Mononuclear cell (primary cell): ENCODE data around the gene HOXA3. TPM values are rescaled to one million over a fixed set of nuclear protein-coding genes. Genes with fewer than 3 reads are reported as not detected.

Source experiments
- H3K27me3 ChIP-seq: 2 replicates; pipeline ENCODE4 v1.6.0; 2011; ENCODE audit warnings: low read length, control low read depth; ENCODE audit not compliant: insufficient read depth
- H3K4me1 ChIP-seq: 2 replicates; pipeline ENCODE4 v1.5.1; 2011; ENCODE audit warnings: mild to moderate bottlenecking, low read length, control low read depth; ENCODE audit not compliant: insufficient read depth
- H3K4me3 ChIP-seq: 2 replicates; pipeline ENCODE4 v1.5.1; 2011; ENCODE audit warnings: mild to moderate bottlenecking, low read length, moderate library complexity
- H3K9me3 ChIP-seq: 2 replicates; pipeline ENCODE4 v1.5.1; 2011; ENCODE audit warnings: low read depth, mild to moderate bottlenecking, control low read depth, low read length
- total RNA-seq: library from RNA; depleted of rRNA; stranded (reverse); fragments of >200 nt; gene quantifications from one replicate; pipeline ENCODE4 v1.2.3, GENCODE V29; 2012

The HOXA3 gene
- total RNA-seq, 1 donor: under 0.01 TPM

- H3K4me3 ChIP-seq: no peak overlapping the region
- H3K27me3 ChIP-seq: peaks cover 97% of the 10 kb centered on the region
- H3K9me3 ChIP-seq: no peaks in the 10 kb centered on the region
- H3K4me1 ChIP-seq: peaks cover 49% of the 10 kb centered on the region
Measured at GRCh38 chr7:27149842-27150567, 2.4 kb downstream of the HOXA3 start.

GRCh38 chr7:27148756-27149641 is 3.4 kb downstream of the HOXA3 start:
- no peaks in the 10 kb centered on the region for H3K9me3 ChIP-seq
- peaks cover 43% of the 10 kb centered on the region for H3K4me1 ChIP-seq
- no peak overlapping the region for H3K4me3 ChIP-seq
- H3K27me3 ChIP-seq: peaks cover 91% of the 10 kb centered on the region

- Histone ChIP-seq H3K4me1 (peaks cover 43% of the 10 kb centered on the region), H3K9me3 (no peaks in the 10 kb centered on the region), H3K27me3 (peaks cover 85% of the 10 kb centered on the region), H3K4me3 (no peak overlapping the region)
Measured at GRCh38 chr7:27148031-27148755, 4.2 kb downstream of the HOXA3 start.

GRCh38 chr7:27147199-27148030 is 5.0 kb downstream of the HOXA3 start, which contains the start of gene HOXA6:
HOXA6 (minus strand) TSS chr7:27147774; CDS start chr7:27147749, 25 bp downstream.
- Histone ChIP-seq H3K27me3 (peaks cover 77% of the 10 kb centered on the region), H3K4me1 (peaks cover 38% of the 10 kb centered on the region), H3K4me3 (no peak within 1 kb of the TSS), H3K9me3 (no peaks in the 10 kb centered on the region)

- Histone ChIP-seq H3K27me3 (peaks cover 72% of the 10 kb centered on the region), H3K9me3 (no peaks in the 10 kb centered on the region), H3K4me3 (no peak overlapping the region), H3K4me1 (peaks cover 30% of the 10 kb centered on the region)
Measured at GRCh38 chr7:27146491-27147198, 5.7 kb downstream of the HOXA3 start.

GRCh38 chr7:27145914-27146412 is 6.4 kb downstream of the HOXA3 start:
- Histone ChIP-seq H3K27me3 (peaks cover 65% of the 10 kb centered on the region), H3K4me1 (peaks cover 23% of the 10 kb centered on the region), H3K4me3 (no peak overlapping the region), H3K9me3 (no peaks in the 10 kb centered on the region)

- peaks cover 59% of the 10 kb centered on the region for H3K27me3 ChIP-seq
- H3K4me1 ChIP-seq: peaks cover 17% of the 10 kb centered on the region
- H3K9me3 ChIP-seq: no peaks in the 10 kb centered on the region
Measured at GRCh38 chr7:27145165-27145913, 7.0 kb downstream of the HOXA3 start.

GRCh38 chr7:27144781-27145164 is 7.6 kb downstream of the HOXA3 start:
- Histone ChIP-seq H3K27me3 (peaks cover 53% of the 10 kb centered on the region), H3K4me1 (peaks cover 15% of the 10 kb centered on the region), H3K9me3 (no peaks in the 10 kb centered on the region), H3K4me3 (no peak overlapping the region)

More at GRCh38 chr7:27145165-27145913, 7.0 kb downstream of the HOXA3 start:
- H3K4me3 ChIP-seq: no peak overlapping the region

- Histone ChIP-seq H3K27me3 (peaks cover 47% of the 10 kb centered on the region), H3K9me3 (no peaks in the 10 kb centered on the region), H3K4me1 (peaks cover 15% of the 10 kb centered on the region), H3K4me3 (no peak overlapping the region)
Measured at GRCh38 chr7:27143950-27144780, 8.2 kb downstream of the HOXA3 start.

- H3K4me1 ChIP-seq: peaks cover 11% of the 10 kb centered on the region
- H3K9me3 ChIP-seq: no peaks in the 10 kb centered on the region
- H3K27me3 ChIP-seq: peaks cover 38% of the 10 kb centered on the region
- peak within 1 kb of the TSS; percentile 20 for H3K4me3 ChIP-seq
Measured at GRCh38 chr7:27143023-27143949, 9.1 kb downstream of the HOXA3 start, which contains the start of gene HOXA5. HOXA5 (minus strand) TSS chr7:27143681; CDS start chr7:27143607, 74 bp downstream.

- Histone ChIP-seq H3K4me3 (no peak overlapping the region), H3K9me3 (no peaks in the 10 kb centered on the region), H3K27me3 (peaks cover 35% of the 10 kb centered on the region), H3K4me1 (peaks cover 5% of the 10 kb centered on the region)
Measured at GRCh38 chr7:27142580-27143022, 9.8 kb downstream of the HOXA3 start.
